Iris pigment epithelial cell (primary cell): ENCODE data around the gene SLC44A3.
"Not testable (repeated sequence)": the region's sequence is repeated elsewhere in the genome, so short reads cannot be mapped to it uniquely, and the experiment has no call there.

Experiments used
- DNase-seq: peaks from one replicate; pipeline ENCODE4 v3.0.0-alpha.2; 2011; ENCODE audit warnings: low read depth

SLC44A3 gene

DNA sequence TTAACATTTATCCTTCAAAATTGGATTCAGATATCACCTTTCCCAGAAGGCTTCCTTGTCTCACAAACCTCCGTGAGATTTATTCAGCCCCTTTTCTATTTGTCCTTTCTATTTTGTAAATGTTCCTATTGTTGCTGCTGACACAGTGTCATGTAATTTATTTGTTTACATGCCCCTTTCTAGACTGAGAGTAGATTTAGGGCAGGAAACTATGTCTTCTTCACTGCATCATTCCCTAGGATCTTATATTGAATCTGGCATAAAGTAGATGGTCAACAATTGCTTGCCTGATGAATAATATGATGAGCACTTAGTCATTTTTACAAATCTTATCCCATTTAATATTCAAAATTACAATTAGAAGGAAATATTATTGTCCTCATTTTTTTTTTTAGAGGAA, 114.9 kb downstream of the SLC44A3 start:
- no peak for DNase-seq

DNA sequence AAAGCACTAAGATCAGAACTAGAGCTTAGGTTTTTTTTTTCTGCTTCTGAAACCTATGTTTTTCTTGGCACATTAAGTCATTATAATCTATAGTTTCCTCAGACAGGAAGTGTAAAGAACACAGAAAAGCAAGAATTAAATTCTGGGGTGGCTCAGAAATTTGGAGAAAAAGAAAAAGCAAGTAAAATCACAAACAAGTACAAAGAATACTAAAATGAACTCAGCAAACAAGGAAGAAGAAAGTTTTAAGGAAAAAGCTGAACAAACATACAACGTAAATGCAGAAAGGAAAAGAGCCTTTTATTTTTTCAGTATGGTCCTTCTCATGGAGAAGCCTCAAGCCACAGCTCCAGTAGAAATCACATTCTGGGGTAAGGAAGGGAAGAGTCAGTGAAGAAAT, 115.3 kb downstream of the SLC44A3 start:
- no peak for DNase-seq

DNA sequence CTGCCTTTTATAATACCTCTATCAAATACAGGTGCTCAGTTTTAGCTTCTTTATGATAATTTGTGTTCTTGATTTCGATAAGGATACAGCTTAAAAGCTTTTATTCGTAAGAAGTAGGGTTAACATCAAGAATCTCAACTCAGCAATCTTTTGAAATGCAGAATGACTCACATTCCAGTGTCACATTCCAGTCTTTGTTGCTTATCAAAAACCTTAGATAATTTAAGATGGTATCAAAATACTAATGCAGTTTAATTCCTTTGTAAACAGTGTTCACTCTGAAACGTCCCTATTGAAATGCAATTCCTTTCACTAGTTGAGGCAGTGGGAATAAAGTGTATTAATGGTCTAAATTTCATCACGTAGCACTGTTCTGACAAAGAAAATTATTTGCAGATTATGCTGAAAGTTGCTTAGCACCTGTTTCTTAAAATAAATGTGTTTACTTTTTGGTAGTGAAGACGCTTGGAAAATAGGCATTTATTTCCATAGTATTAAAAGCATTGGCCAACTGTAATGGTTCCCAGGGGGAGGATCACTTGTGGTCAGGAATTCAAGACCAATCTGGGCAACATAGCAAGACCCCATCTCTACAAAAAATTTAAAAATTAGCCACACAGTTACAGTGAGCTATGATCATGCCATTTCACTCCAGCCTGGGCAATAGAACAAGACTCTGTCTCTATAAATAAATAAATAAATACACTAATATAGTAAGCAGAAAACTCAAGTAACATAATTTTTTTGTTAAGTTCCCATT, 116.9 kb downstream of the SLC44A3 start:
- DNase-seq: peak; percentile 75

DNA sequence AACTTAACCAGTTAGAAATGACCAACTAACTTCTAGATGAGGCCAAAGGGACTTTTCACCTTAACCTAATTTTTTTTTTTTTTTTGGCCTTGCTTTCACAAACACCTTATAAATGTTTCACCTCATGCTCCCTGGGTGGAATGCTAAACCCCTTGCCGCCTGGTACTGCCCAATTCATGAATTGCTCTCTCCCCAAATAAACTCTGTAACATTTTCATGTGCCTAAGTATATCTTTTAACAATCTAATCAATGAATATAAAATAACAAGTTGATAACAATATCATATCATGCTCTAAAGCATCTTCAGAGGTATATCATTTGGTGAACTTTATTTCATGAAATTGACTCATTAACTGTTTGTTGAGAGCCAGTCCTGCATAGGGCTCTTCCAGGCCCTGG, 117.7 kb downstream of the SLC44A3 start:
- DNase-seq: no peak

DNA sequence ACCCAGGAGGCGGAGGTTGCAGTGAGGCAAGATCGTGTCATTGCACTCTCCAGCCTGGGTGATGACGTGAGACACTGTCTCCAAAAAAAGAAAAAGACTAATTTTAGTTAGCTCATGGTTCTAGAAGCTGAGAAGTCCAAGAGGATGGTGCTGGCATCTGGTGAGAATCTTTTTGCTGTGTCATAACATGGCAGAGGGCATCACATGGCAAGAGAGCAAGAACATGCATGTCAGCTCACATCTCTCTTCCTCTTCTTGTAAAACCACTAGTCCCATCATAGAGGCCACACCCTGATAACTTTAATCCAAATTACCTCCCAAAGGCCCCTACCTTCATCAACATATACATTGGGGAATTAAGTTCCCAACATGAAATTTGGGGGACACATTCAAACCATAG, 120.6 kb downstream of the SLC44A3 start:
- DNase-seq: no peak

DNA sequence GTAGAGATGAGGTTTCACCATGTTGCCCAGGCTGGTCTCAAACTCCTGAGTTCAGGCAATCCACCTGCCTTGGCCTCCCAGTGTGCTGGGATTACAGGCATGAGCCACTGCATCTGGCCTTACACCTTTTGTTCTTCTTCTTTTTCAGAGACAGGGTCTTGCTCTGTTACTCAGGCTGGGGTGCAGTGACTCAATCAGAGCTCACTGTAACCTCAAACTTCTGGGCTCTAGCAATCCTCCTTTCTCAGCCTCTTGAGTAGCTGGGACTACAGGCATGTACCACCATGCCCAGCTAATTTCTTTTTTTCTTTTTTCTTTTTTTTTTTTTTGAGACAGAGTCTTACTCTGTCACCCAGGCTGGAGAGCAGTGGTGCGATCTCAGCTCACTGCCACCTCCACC, 121.3 kb downstream of the SLC44A3 start:
- not testable (repeated sequence) for DNase-seq

DNA sequence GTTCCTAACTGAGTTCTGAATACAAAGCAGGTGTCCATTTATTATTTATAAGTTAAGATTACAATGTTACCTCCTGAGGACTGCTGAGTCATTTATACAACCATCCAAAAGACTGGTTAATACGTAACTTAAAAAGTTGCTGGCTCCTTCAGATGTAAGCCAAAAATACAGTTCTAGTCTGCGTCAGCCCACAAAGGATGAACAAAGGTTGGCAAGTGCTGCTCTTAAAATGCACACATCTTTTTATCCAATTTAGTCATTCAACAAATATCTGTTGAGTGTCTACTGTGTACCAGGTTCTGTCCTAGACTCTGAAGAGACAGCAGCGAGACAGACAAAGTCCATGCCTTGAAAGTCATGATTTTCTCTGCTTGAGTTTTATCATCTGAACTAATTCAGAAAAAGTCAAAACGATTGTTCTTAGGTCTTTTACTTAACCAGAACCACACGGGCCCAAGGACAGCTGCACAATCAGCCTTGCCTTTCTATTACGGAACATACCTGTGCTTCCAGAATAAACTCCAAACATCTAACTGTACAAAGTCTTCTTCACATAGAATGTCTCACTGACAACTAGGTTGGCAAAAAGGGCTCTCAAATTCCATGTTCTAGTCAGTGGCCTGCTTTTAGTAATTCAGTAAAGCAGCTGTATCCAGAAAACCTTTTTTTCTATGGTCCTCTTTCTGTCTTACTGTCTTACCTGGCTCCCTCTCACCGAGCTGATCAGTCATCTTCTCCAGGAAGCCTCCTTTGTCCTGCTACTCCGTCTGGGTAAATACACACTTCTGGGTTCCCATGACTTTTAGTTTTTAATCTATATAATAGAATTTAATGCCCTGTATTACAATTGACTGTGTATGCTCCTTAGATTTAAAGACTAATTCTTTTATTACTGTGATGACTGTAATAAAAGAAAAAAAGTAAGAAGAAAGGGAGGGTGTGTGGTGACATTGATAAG, 122.3 kb downstream of the SLC44A3 start:
- no peak for DNase-seq
